ENCODE measurements around the gene SNTB2. TPM values are rescaled to one million over a fixed set of nuclear protein-coding genes. Genes with fewer than 3 reads are reported as not detected.

The SNTB2 gene
- total and polyA plus RNA-seq, 2 of the 13 experiments (the other 11 are each of a cell fraction or from before 2014, with no cell fraction given): 11.5 to 19.2 TPM

DNA sequence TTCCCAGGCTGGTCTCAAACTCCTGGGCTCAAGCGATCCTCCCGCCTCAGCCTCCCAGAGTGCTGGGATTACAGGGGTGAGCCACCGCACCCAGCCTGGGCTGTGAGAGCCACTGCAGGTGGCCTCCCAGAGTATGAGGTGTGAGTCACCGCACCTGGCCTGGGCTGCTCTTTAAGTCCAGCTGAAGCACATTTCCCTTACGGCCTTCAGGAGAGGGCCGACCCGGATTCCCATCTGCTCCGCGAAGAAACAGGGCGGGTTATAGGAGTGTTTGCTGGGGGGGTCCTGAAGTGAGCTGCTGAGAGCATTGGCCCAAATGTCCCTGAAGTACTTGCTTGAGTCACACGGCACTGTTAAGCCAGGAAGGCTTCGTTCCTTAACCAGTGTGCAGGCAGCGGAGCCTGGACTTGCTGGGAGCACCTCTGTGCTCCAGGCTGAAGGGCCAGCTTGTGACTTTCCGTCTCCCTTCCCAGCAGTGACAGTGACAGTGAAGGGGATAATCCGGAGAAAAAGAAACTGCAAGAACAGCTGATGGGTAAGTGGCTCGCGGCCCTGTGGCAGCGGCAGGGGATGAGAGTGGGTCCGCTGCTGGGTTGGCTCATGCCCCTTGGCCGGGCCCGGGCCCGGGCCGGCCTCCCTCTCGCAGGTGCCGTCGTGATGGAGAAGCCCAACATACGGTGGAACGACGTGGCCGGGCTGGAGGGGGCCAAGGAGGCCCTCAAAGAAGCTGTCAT is 131.4 kb downstream of the SNTB2 start:
- no peaks in the 10 kb centered on the region for H3K27me3 ChIP-seq (ENCODE audit: control insufficient read depth in 1 of 2, insufficient read depth in 2 of 2, low read length in 2 of 2)

More for the DNA sequence above, 131.4 kb downstream of the SNTB2 start:
- no peak overlapping the region for H3K27ac ChIP-seq (ENCODE audit: extremely low read length, insufficient read depth, low read length)
- no peaks in the 10 kb centered on the region for H3K9me3 ChIP-seq (ENCODE audit: low read length)
- CTCF ChIA-PET (ENCODE audit: low intra/inter-chr PET ratio, low total read pairs): no interaction called here
- ATAC-seq (no peak), DNase-seq (ENCODE audit: low spot score) (no peak), FAIRE-seq (no peak)
- intact Hi-C loops (cut with micrococcal nuclease; ENCODE audit: unreplicated experiment): no loop called here
- H2AFZ ChIP-seq (ENCODE audit: low read length): no peak overlapping the region
- peaks cover 12% of the 10 kb centered on the region for H3K4me1 ChIP-seq (ENCODE audit: insufficient read depth, low read length)
- in situ Hi-C loops (cut with HindIII; ENCODE audit: extremely low pct_ligation_motif_present, low pct_unique_long_range_greater_than_20kb): no loop called here
- H3K79me2 ChIP-seq (ENCODE audit: insufficient read depth, low read length): peaks cover 12% of the 10 kb centered on the region
- POLR2A ChIA-PET: interaction anchor here (0.9 to 1.9 kb wide), 2 partner anchors 8 to 15 kb away, joined by 3 to 6 read pairs; no protein-coding TSS in a partner anchor
- H3K4me2 ChIP-seq (ENCODE audit: low read depth, low read length): no peak overlapping the region
- 97% methylated on average over 29 of the region's 30 CpGs for WGBS (ENCODE audit: low lambda C conversion rate)
- H4K20me1 ChIP-seq (ENCODE audit: insufficient read depth, low read length): peaks cover 4% of the 10 kb centered on the region; the same call in 1 of the 2 replicates
- H3K36me3 ChIP-seq (replicated peaks in 1 of 2; ENCODE audit: control insufficient read depth in 1 of 2, insufficient read depth in 2 of 2, low read length in 2 of 2): peaks cover 56 to 80% of the 10 kb centered on the region in 2 experiments
- no TSS peak for BruUV-seq (replicated peaks)
- no peak overlapping the region for H3K4me3 ChIP-seq (replicated peaks in 1 of 3; ENCODE audit: insufficient read depth in 1 of 3, low read depth in 2 of 3, low read length in 3 of 3)
- no peak overlapping the region for H3K9ac ChIP-seq (ENCODE audit: insufficient read depth, low read depth, low read length)
- TF ChIP-seq ZNF337 (CRISPR knock-in tag; IDR thresholded peaks at IDR 0.05; ENCODE audit: borderline replicate concordance, low read depth): no peak
- peak; percentile 89 for TF ChIP-seq AGO2 (optimal IDR thresholded peaks at IDR 0.05; ENCODE audit: low read depth, low read length)
- no peak for TF ChIP-seq NBN (conservative IDR thresholded peaks at IDR 0.05)
- no peak for TF ChIP-seq GABPA (IDR thresholded peaks at IDR 0.05; ENCODE audit: low read depth, low read length)
- no peak for TF ChIP-seq GABPA (CRISPR knock-in tag; IDR thresholded peaks at IDR 0.05; ENCODE audit: low read depth)
- TF ChIP-seq, protein P1, sequence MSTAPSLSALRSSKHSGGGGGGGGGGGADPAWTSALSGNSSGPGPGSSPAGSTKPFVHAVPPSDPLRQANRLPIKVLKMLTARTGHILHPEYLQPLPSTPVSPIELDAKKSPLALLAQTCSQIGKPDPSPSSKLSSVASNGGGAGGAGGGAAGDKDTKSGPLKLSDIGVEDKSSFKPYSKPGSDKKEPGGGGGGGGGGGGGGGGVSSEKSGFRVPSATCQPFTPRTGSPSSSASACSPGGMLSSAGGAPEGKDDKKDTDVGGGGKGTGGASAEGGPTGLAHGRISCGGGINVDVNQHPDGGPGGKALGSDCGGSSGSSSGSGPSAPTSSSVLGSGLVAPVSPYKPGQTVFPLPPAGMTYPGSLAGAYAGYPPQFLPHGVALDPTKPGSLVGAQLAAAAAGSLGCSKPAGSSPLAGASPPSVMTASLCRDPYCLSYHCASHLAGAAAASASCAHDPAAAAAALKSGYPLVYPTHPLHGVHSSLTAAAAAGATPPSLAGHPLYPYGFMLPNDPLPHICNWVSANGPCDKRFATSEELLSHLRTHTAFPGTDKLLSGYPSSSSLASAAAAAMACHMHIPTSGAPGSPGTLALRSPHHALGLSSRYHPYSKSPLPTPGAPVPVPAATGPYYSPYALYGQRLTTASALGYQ (CRISPR knock-in tag; IDR thresholded peaks at IDR 0.05): no peak
- TF ChIP-seq POLR2A (IDR thresholded peaks at IDR 0.05; ENCODE audit: insufficient read depth in 1 of 2, low read depth in 2 of 2, low read length in 2 of 2): 0 out of 4 replicates have a peak, but pooled peaks of 1 of the 2 experiments have one; percentile 30
- TF ChIP-seq PCBP2 (optimal IDR thresholded peaks at IDR 0.05; ENCODE audit: low read depth, low read length, poor library complexity, severe bottlenecking): no peak
- no peak for TF ChIP-seq EP300 (IDR thresholded peaks at IDR 0.05; ENCODE audit: low read depth in 2 of 2, low read length in 2 of 2)
- TF ChIP-seq EP300 (CRISPR knock-in tag; IDR thresholded peaks at IDR 0.05; ENCODE audit: borderline replicate concordance): no peak
- TF ChIP-seq RBFOX2 (IDR thresholded peaks at IDR 0.05; ENCODE audit: low read depth, low read length): peak; percentile 61
- TF ChIP-seq ZNF883 (CRISPR knock-in tag; IDR thresholded peaks at IDR 0.05; ENCODE audit: not compliant biosample characterization): peak; percentile 64
- TF ChIP-seq HHEX (CRISPR knock-in tag; IDR thresholded peaks at IDR 0.05): no peak
- peak; percentile 58 for TF ChIP-seq AGO1 (IDR thresholded peaks at IDR 0.05; ENCODE audit: low read depth, low read length, poor library complexity, severe bottlenecking)
- TF ChIP-seq, protein P2, sequence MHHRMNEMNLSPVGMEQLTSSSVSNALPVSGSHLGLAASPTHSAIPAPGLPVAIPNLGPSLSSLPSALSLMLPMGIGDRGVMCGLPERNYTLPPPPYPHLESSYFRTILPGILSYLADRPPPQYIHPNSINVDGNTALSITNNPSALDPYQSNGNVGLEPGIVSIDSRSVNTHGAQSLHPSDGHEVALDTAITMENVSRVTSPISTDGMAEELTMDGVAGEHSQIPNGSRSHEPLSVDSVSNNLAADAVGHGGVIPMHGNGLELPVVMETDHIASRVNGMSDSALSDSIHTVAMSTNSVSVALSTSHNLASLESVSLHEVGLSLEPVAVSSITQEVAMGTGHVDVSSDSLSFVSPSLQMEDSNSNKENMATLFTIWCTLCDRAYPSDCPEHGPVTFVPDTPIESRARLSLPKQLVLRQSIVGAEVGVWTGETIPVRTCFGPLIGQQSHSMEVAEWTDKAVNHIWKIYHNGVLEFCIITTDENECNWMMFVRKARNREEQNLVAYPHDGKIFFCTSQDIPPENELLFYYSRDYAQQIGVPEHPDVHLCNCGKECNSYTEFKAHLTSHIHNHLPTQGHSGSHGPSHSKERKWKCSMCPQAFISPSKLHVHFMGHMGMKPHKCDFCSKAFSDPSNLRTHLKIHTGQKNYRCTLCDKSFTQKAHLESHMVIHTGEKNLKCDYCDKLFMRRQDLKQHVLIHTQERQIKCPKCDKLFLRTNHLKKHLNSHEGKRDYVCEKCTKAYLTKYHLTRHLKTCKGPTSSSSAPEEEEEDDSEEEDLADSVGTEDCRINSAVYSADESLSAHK (CRISPR knock-in tag; IDR thresholded peaks at IDR 0.05; ENCODE audit: borderline replicate concordance): no peak
- TF ChIP-seq, protein P3, sequence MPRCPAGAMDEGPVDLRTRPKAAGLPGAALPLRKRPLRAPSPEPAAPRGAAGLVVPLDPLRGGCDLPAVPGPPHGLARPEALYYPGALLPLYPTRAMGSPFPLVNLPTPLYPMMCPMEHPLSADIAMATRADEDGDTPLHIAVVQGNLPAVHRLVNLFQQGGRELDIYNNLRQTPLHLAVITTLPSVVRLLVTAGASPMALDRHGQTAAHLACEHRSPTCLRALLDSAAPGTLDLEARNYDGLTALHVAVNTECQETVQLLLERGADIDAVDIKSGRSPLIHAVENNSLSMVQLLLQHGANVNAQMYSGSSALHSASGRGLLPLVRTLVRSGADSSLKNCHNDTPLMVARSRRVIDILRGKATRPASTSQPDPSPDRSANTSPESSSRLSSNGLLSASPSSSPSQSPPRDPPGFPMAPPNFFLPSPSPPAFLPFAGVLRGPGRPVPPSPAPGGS (CRISPR knock-in tag; IDR thresholded peaks at IDR 0.05): peak; percentile 59; the same call in 1 of the 2 replicates
- peak; percentile 40; the same call in 1 of the 2 replicates for TF ChIP-seq PITX1 (CRISPR knock-in tag; IDR thresholded peaks at IDR 0.05)
- TF ChIP-seq TEAD3 (CRISPR knock-in tag; optimal IDR thresholded peaks at IDR 0.05; ENCODE audit: borderline replicate concordance): no peak
